ENCODE results near the gene RBPJL.
"Not testable (repeated sequence)": the region's sequence is repeated elsewhere in the genome, so short reads cannot be mapped to it uniquely, and the experiment has no call there.

Gene RBPJL

GRCh38 chr20:45347297-45347935 lies 40.8 kb downstream of the RBPJL start:
- no peak overlapping the region for H3K27ac ChIP-seq
- no peak overlapping the region for H3K4me3 ChIP-seq (IDR thresholded peaks at IDR 0.05; ENCODE audit: insufficient read depth, low read depth, low read length)
- H3K4me2 ChIP-seq: peak overlapping the region; percentile 79
- peak overlapping the region; percentile 69 for H3K9ac ChIP-seq
- no peaks in the 10 kb centered on the region; the same call in none of the 2 replicates for H3K79me2 ChIP-seq (ENCODE audit: insufficient read depth, low read depth)
- peaks cover 48% of the 10 kb centered on the region for H3K4me1 ChIP-seq (ENCODE audit: low read depth, poor library complexity, severe bottlenecking)
- H2AFZ ChIP-seq (ENCODE audit: low read depth): peak overlapping the region; percentile 81
- no peaks in the 10 kb centered on the region for H3K27me3 ChIP-seq (ENCODE audit: insufficient read depth, low read depth)
- no peak for TF ChIP-seq CTCF (conservative IDR thresholded peaks at IDR 0.05; ENCODE audit: low read depth, low read length)
- no peaks in the 10 kb centered on the region for H3K36me3 ChIP-seq (ENCODE audit: insufficient read depth)
- no peaks in the 10 kb centered on the region for H4K20me1 ChIP-seq (ENCODE audit: insufficient read depth)

- Histone ChIP-seq H4K20me1 (ENCODE audit: insufficient read depth) (no peaks in the 10 kb centered on the region), H3K4me3 (IDR thresholded peaks at IDR 0.05; ENCODE audit: insufficient read depth, low read depth, low read length) (no peak within 1 kb of the TSS), H3K27ac (no peak within 1 kb of the TSS), H3K9ac (peak within 1 kb of the TSS; percentile 69), H3K4me2 (peak within 1 kb of the TSS; percentile 94), H3K4me1 (ENCODE audit: low read depth, poor library complexity, severe bottlenecking) (peaks cover 48% of the 10 kb centered on the region), H3K79me2 (ENCODE audit: insufficient read depth, low read depth) (no peaks in the 10 kb centered on the region; the same call in none of the 2 replicates), H3K36me3 (ENCODE audit: insufficient read depth) (no peaks in the 10 kb centered on the region), H3K27me3 (ENCODE audit: insufficient read depth, low read depth) (no peaks in the 10 kb centered on the region), H2AFZ (ENCODE audit: low read depth) (peak within 1 kb of the TSS; percentile 87)
- no peak for TF ChIP-seq CTCF (conservative IDR thresholded peaks at IDR 0.05; ENCODE audit: low read depth, low read length)
Measured at GRCh38 chr20:45347936-45348778, 41.5 kb downstream of the RBPJL start, which contains the start of gene SDC4. Gene SDC4, minus strand, starts transcription at chr20:45348424. Its CDS starts 40 bp downstream, at chr20:45348384.

- no peaks in the 10 kb centered on the region for H4K20me1 ChIP-seq (ENCODE audit: insufficient read depth)
- no peak overlapping the region; the same call in 1 of the 2 replicates for H3K27ac ChIP-seq
- peak overlapping the region; percentile 10; the same call in 1 of the 2 replicates for H3K4me2 ChIP-seq
- no peaks in the 10 kb centered on the region; the same call in 1 of the 2 replicates for H3K79me2 ChIP-seq (ENCODE audit: insufficient read depth, low read depth)
- H3K27me3 ChIP-seq (ENCODE audit: insufficient read depth, low read depth): no peaks in the 10 kb centered on the region
- TF ChIP-seq CTCF (conservative IDR thresholded peaks at IDR 0.05; ENCODE audit: low read depth, low read length): no peak
- peaks cover 59% of the 10 kb centered on the region for H3K4me1 ChIP-seq (ENCODE audit: low read depth, poor library complexity, severe bottlenecking)
- no peak overlapping the region for H3K9ac ChIP-seq
- no peaks in the 10 kb centered on the region for H3K36me3 ChIP-seq (ENCODE audit: insufficient read depth)
- H3K4me3 ChIP-seq (IDR thresholded peaks at IDR 0.05; ENCODE audit: insufficient read depth, low read depth, low read length): no peak overlapping the region
- H2AFZ ChIP-seq (ENCODE audit: low read depth): no peak overlapping the region
Measured at GRCh38 chr20:45350217-45350616, 43.6 kb downstream of the RBPJL start.

GRCh38 chr20:45350795-45351194 lies 44.2 kb downstream of the RBPJL start:
- H3K27me3 ChIP-seq (ENCODE audit: insufficient read depth, low read depth); H3K36me3 ChIP-seq (ENCODE audit: insufficient read depth); H2AFZ ChIP-seq (ENCODE audit: low read depth); H4K20me1 ChIP-seq (ENCODE audit: insufficient read depth); H3K79me2 ChIP-seq (ENCODE audit: insufficient read depth, low read depth); H3K4me3 ChIP-seq (IDR thresholded peaks at IDR 0.05; ENCODE audit: insufficient read depth, low read depth, low read length); H3K9ac ChIP-seq; H3K27ac ChIP-seq: not testable (repeated sequence)
- H3K4me1 ChIP-seq (ENCODE audit: low read depth, poor library complexity, severe bottlenecking): peaks cover 59% of the 10 kb centered on the region
- peak overlapping the region; percentile 10; the same call in 1 of the 2 replicates for H3K4me2 ChIP-seq

All from KMS-11 (cell line).